HG02798 (cell line): ENCODE measurements around the gene FHAD1.
"Not testable (repeated sequence)": the region's sequence is repeated elsewhere in the genome, so short reads cannot be mapped to it uniquely, and the experiment has no call there.

Source experiments
- ATAC-seq: cut with Tn5 transposase; IDR thresholded peaks from one replicate; pipeline ENCODE4 v1.9.1; 2021; ENCODE audit warnings: mild to moderate bottlenecking; ENCODE audit not compliant: unreplicated experiment, poor library complexity

FHAD1 gene

GRCh38 chr1:15299179-15299578 lies 52.2 kb downstream of the FHAD1 start:
- ATAC-seq = no peak

GRCh38 chr1:15299806-15300205 lies 52.8 kb downstream of the FHAD1 start:
- no peak for ATAC-seq

GRCh38 chr1:15303935-15304334 lies 56.9 kb downstream of the FHAD1 start:
- ATAC-seq = no peak

GRCh38 chr1:15304708-15305467 lies 57.9 kb downstream of the FHAD1 start:
- no peak for ATAC-seq

GRCh38 chr1:15305468-15305770 lies 58.4 kb downstream of the FHAD1 start:
- no peak for ATAC-seq

- ATAC-seq = not testable (repeated sequence)
These were observed 59.3 kb downstream of the FHAD1 start for GRCh38 chr1:15306352-15306751.

GRCh38 chr1:15308135-15308534 lies 61.1 kb downstream of the FHAD1 start:
- no peak for ATAC-seq

GRCh38 chr1:15308621-15309027 lies 61.6 kb downstream of the FHAD1 start:
- no peak for ATAC-seq

GRCh38 chr1:15309687-15310086 lies 62.7 kb downstream of the FHAD1 start:
- ATAC-seq = no peak

- no peak for ATAC-seq
These were observed 63.5 kb downstream of the FHAD1 start for GRCh38 chr1:15310544-15310943.

GRCh38 chr1:15311122-15311822 lies 64.2 kb downstream of the FHAD1 start:
- ATAC-seq = no peak

GRCh38 chr1:15311880-15312279 lies 64.9 kb downstream of the FHAD1 start:
- ATAC-seq = no peak

GRCh38 chr1:15312626-15313411 lies 65.8 kb downstream of the FHAD1 start:
- ATAC-seq = no peak

GRCh38 chr1:15314328-15315281 lies 67.6 kb downstream of the FHAD1 start:
- ATAC-seq = no peak

- no peak for ATAC-seq
These were observed 68.8 kb downstream of the FHAD1 start for GRCh38 chr1:15315815-15316214.

- ATAC-seq = no peak
These were observed 69.5 kb downstream of the FHAD1 start for GRCh38 chr1:15316510-15316909.

- no peak for ATAC-seq
These were observed 73.2 kb downstream of the FHAD1 start for GRCh38 chr1:15320267-15320666.

- no peak for ATAC-seq
These were observed 74.6 kb downstream of the FHAD1 start for GRCh38 chr1:15321601-15322000.

GRCh38 chr1:15322648-15323350 lies 75.8 kb downstream of the FHAD1 start:
- no peak for ATAC-seq
